ENCODE results near the gene CPNE9.

GRCh38 chr3:9703240-9703639, 393 bp upstream of the CPNE9 start:
- no peak for TF ChIP-seq CTCF (IDR thresholded peaks at IDR 0.05 in 4 of 5, conservative IDR thresholded peaks at IDR 0.05 in 1 of 5)
- no peak for TF ChIP-seq POLR2A (IDR thresholded peaks at IDR 0.05)
